Stimulated activated CD8-positive, alpha-beta memory T cell treated with anti-CD3 and anti-CD28 coated beads, Interleukin-7, amount 100 ng/mL, for 24 hours (primary cell): ENCODE results near the gene RNF208.
"Not testable (repeated sequence)": the region's sequence is repeated elsewhere in the genome, so short reads cannot be mapped to it uniquely, and the experiment has no call there.

Source experiments
- DNase-seq: peaks from one replicate; pipeline ENCODE4 v3.0.0-alpha.2; 2020; ENCODE audit warnings: low read depth

RNF208 gene

GRCh38 chr9:137240318-137240840 is 18.3 kb upstream of the RNF208 start:
- DNase-seq, result peak; percentile 33

- not testable (repeated sequence) for DNase-seq
Observed at GRCh38 chr9:137239541-137240200, 17.6 kb upstream of the RNF208 start.

- no peak for DNase-seq
Observed at GRCh38 chr9:137237759-137238726, 16.0 kb upstream of the RNF208 start.

- no peak for DNase-seq
Observed at GRCh38 chr9:137236936-137237421, 14.9 kb upstream of the RNF208 start.

- DNase-seq, result peak; percentile 80
Observed at GRCh38 chr9:137236238-137236935, 14.3 kb upstream of the RNF208 start.

- no peak for DNase-seq
Observed at GRCh38 chr9:137235424-137236237, 13.6 kb upstream of the RNF208 start.

GRCh38 chr9:137234758-137235423 is 12.9 kb upstream of the RNF208 start:
- no peak for DNase-seq

GRCh38 chr9:137234055-137234697 is 12.1 kb upstream of the RNF208 start:
- no peak for DNase-seq

DNA sequence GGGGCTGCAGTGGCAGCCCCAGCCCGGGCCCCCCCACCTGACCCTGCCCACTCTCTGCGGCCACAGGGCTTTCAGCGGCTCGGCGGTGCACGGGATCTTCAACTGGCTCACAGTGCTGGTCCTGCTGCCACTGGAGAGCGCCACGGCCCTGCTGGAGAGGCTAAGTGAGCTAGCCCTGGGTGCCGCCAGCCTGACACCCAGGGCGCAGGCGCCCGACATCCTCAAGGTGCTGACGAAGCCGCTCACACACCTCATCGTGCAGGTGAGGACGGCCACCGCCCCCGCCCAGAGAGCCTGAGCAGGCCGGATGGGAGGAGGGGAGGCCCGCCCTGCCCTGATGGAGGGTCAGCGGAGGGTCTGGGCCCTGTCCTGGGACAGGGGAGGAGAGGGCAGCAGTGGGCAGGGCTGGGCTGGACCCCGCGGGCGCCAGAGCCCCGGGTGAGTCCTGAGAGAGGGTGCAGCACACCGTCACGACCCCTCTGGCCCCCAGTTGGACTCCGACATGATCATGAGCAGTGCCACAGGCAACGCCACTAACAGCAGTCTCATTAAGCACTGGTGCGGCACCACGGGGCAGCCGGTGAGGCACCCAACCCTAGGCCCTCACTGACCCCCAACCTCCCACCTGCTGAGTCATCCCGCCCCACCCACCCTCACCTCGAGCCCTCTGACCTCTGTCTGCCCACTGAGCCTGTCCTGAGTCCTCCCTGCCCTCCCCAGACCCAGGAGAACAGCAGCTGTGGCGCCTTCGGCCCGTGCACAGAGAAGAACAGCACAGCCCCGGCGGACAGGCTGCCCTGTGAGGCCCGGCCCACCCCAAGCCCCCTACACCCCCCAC is 11.3 kb upstream of the RNF208 start:
- DNase-seq, result no peak

- no peak for DNase-seq
Observed at GRCh38 chr9:137232510-137232909, 10.5 kb upstream of the RNF208 start.

DNA sequence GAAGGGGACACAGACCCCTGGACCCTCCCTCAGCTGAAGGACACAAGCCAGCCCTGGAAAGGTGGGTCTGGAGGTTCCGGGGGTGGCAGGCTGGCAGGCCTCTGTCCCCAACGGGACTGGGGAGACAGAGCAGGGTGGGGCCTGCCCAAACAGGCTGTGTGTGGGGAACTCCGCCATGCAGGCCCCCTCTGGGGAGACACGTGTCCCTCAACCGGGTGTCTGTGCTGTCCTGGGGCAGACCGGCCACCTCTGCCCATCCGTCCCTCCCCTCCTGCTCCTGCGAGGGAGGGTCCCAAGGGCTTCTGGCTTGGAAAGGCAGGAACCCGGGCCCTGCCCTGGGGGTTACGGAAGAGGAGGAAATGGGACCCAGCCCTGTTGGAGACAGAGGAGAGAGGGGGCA is 10.1 kb upstream of the RNF208 start:
- DNase-seq, result no peak

GRCh38 chr9:137231372-137232039 is 9.5 kb upstream of the RNF208 start:
- no peak for DNase-seq

- no peak for DNase-seq
Observed at GRCh38 chr9:137230705-137231371, 8.8 kb upstream of the RNF208 start, which contains the start of gene SLC34A3. TSS of gene SLC34A3 (plus strand) at chr9:137230901. CDS start at chr9:137231703, 802 bp downstream.

- DNase-seq, result no peak
Observed at GRCh38 chr9:137229903-137230704, 8.1 kb upstream of the RNF208 start.

- no peak for DNase-seq
Observed at GRCh38 chr9:137228968-137229896, 7.2 kb upstream of the RNF208 start.

DNA sequence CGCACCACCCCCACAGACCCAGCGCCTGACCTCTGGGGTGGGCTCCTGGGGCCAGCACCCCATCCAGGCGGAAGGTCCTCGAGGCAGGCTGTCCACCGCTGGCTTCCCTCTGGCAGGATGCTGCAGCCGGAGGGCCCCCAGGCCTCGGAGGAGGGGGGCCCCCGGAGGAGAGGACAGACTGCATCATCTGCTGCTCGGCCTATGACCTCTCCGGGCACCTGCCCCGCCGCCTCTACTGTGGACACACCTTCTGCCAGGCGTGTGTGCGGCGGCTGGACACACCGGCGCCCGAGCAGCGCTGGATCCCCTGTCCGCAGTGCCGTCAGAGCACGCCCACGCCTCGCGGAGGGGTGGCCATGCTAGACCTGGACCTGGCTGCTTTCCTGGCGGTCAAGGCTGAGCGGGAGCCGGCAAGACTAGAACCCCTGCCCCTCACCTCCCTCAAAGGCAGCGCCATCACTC is 6.5 kb upstream of the RNF208 start:
- no peak for DNase-seq
